Thymus (tissue), 11 donors: ENCODE measurements around the gene UBE2Q2. TPM values are rescaled to one million over a fixed set of nuclear protein-coding genes. Genes with fewer than 3 reads are reported as not detected.

ENCODE experiments used
- DNase-seq, 9 donors: peaks; one replicate each; pipeline ENCODE4 v3.0.0-alpha.2; 2013; ENCODE audit warnings: low spot score in 9 of 9, low read depth in 6 of 9, missing footprints in 1 of 9
- H3K27ac ChIP-seq, 2 donors: one replicate each; pipeline ENCODE4 v1.5.1; 2013; ENCODE audit warnings: control low read depth in 1 of 2, low read depth in 1 of 2, low read length in 1 of 2, mild to moderate bottlenecking in 1 of 2, moderate library complexity in 1 of 2
- H3K27me3 ChIP-seq, 2 donors: one replicate each; pipeline ENCODE4 v1.5.1; 2013; ENCODE audit warnings: low read length in 1 of 2; ENCODE audit not compliant: control insufficient read depth in 2 of 2, insufficient read depth in 1 of 2
- H3K36me3 ChIP-seq, 2 donors: one replicate each; pipeline ENCODE4 v1.5.1; 2013; ENCODE audit warnings: low read length in 1 of 2, mild to moderate bottlenecking in 1 of 2, moderate library complexity in 1 of 2; ENCODE audit not compliant: control insufficient read depth in 2 of 2, insufficient read depth in 2 of 2
- H3K4me1 ChIP-seq, 2 donors: one replicate each; pipeline ENCODE4 v1.5.1; 2013; ENCODE audit warnings: low read length in 2 of 2; ENCODE audit not compliant: control insufficient read depth in 2 of 2, insufficient read depth in 2 of 2
- H3K4me3 ChIP-seq, 2 donors: one replicate each; pipeline ENCODE4 v1.5.1; 2013; ENCODE audit warnings: low read length in 2 of 2, control low read depth in 1 of 2, mild to moderate bottlenecking in 1 of 2
- H3K9me3 ChIP-seq, 2 donors: one replicate each; pipeline ENCODE4 v1.5.1; 2013; ENCODE audit warnings: low read length in 1 of 2, mild to moderate bottlenecking in 1 of 2; ENCODE audit not compliant: control insufficient read depth in 2 of 2, insufficient read depth in 1 of 2
- WGBS: extraction: QIAGEN DNeasy Blood & Tissue Kit; methylation state at CpG from one replicate; pipeline ENCODE4 v1.1.7; 2013; 5-methylcytosine and 5-hydroxymethylcytosine counted together
- polyA plus RNA-seq: library from polyadenylated mRNA; stranded (reverse); fragments of 200-250 nt; gene quantifications from one replicate; pipeline ENCODE4 v1.2.3, GENCODE V29; 2013
- total RNA-seq: library from RNA; stranded (reverse); fragments of 120-200 nt; gene quantifications from one replicate; pipeline ENCODE4 v1.2.4, GENCODE V29; 2013
- donor health status: healthy.

Gene UBE2Q2
- total and polyA plus RNA-seq, 2 donors: 24.2 to 56.5 TPM

DNA sequence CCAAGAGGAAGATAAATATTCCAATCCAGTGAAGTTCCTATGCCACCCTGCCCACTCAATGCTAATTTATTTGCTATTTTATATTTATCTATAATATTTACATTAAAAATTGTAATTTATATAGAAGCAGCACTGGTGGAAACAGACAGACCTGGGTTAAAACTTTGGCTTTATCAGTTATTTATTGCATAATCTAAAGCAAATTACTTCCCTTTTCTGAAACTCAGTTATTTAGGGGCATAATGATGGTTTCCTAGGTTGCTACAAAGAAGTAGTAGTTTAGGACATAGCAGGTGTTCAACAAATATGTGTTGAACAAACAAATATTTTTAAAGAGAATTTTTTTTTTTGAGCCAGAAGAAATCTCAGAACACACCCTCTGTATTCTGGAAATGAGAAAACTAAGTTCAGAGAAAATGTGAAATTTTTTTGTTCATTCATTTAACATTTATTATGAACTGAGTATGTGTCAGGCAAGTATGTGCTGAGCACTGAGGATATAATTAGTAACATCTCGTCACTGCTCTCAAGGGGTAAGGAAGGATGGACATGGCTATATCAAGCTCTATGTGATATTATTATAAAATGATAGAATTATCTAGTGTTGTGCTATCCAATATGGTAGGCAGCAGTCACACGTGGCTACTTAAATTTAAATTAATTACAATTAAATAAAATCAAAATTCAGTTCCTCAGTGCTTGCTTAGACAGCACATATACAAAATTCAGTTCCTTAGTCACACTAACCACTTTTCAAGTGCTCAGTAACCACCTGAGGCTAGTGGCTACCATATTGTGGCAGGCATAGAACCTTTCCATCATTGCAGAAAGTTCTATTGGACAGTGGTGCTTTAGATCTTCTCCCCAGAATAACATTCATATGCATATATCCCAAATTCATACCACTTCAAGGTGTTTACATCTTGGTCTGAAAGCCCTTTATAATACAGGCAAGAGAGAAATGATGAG lies 7.0 kb upstream of the UBE2Q2 start:
- Histone ChIP-seq H3K27me3 (peaks cover 0 to 2% of the 10 kb centered on the region in 2 donors), H3K36me3 (no peaks in the 10 kb centered on the region), H3K9me3 (no peaks in the 10 kb centered on the region), H3K4me3 (no peak overlapping the region), H3K4me1 (no peaks in the 10 kb centered on the region), H3K27ac (no peak overlapping the region)
- 88% methylated on average over 2 of the region's 2 CpGs for WGBS
- DNase-seq: no peak

DNA sequence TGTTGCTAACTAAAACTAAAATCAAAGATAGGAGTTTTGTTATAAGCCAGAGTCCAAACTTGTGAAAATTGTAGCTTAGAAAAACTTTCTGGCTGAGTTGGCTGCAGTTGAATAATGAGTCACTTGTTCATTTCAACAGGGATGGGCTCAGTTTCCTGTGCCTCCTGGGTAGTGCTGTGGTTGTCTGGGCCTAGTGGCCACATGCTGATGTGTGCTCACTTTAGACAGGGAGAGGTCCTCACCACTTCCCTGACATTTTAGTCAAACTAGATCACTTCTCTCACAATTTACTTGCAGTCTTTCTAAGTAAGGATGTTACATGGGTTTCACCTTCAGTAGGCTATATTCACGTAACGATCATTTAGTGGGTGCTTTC lies 6.3 kb upstream of the UBE2Q2 start:
- no peak for DNase-seq
- no peaks in the 10 kb centered on the region for H3K9me3 ChIP-seq
- no peak overlapping the region for H3K27ac ChIP-seq
- WGBS: 95% methylated on average over 2 of the region's 2 CpGs
- no peaks in the 10 kb centered on the region for H3K36me3 ChIP-seq
- no peaks in the 10 kb centered on the region for H3K4me1 ChIP-seq
- H3K4me3 ChIP-seq: no peak overlapping the region
- peaks cover 0 to 2% of the 10 kb centered on the region in 2 donors for H3K27me3 ChIP-seq

DNA sequence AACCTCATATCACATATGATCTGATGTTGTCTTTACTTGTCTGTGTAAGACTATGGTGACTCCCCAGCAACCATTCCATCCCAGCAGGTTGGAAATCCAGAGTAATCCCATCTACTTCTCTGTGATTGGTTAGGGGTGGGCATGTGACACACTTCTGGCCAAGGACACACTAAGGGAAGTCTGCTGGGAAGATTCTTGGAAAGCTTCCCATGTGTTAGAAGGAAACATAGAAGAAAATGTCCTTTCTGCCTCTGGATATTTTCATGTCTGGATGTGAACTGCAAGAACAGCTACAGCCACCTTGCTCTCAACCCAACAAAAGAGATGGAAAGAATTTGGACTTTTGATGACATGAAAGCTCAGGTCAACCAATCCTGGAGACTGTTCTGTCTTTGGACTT lies 2.6 kb upstream of the UBE2Q2 start:
- H3K36me3 ChIP-seq: no peaks in the 10 kb centered on the region
- peaks cover 2 to 8% of the 10 kb centered on the region in 2 donors for H3K27me3 ChIP-seq
- no peak for DNase-seq
- no peak overlapping the region for H3K27ac ChIP-seq
- no peak overlapping the region for H3K4me3 ChIP-seq
- H3K9me3 ChIP-seq: no peaks in the 10 kb centered on the region
- H3K4me1 ChIP-seq: peaks cover 11 to 19% of the 10 kb centered on the region in 2 donors

DNA sequence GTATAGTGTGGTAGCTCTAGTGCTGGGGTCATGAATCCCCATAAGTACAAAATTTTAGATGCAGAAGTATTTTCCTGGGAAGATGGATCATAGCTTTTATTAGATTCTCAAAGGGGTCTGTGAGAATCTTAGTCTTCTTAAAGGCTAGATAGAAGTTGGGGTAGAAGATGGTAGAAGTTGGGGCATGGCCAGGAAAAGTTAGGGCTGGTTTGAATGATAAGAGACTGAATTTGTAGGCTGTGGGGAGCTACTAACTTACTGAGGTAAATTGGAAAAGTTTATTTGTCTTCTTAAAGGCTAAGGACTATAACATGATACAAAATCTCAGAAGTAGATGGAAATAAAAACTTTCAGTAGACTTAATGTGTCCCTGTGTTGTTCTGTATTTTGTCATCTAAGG lies 1.6 kb upstream of the UBE2Q2 start:
- H3K4me1 ChIP-seq: peaks cover 13 to 24% of the 10 kb centered on the region in 2 donors
- H3K27ac ChIP-seq: no peak overlapping the region
- DNase-seq: no peak
- H3K9me3 ChIP-seq: no peaks in the 10 kb centered on the region
- H3K36me3 ChIP-seq: no peaks in the 10 kb centered on the region
- H3K27me3 ChIP-seq: peaks cover 2 to 8% of the 10 kb centered on the region in 2 donors
- H3K4me3 ChIP-seq: no peak overlapping the region

DNA sequence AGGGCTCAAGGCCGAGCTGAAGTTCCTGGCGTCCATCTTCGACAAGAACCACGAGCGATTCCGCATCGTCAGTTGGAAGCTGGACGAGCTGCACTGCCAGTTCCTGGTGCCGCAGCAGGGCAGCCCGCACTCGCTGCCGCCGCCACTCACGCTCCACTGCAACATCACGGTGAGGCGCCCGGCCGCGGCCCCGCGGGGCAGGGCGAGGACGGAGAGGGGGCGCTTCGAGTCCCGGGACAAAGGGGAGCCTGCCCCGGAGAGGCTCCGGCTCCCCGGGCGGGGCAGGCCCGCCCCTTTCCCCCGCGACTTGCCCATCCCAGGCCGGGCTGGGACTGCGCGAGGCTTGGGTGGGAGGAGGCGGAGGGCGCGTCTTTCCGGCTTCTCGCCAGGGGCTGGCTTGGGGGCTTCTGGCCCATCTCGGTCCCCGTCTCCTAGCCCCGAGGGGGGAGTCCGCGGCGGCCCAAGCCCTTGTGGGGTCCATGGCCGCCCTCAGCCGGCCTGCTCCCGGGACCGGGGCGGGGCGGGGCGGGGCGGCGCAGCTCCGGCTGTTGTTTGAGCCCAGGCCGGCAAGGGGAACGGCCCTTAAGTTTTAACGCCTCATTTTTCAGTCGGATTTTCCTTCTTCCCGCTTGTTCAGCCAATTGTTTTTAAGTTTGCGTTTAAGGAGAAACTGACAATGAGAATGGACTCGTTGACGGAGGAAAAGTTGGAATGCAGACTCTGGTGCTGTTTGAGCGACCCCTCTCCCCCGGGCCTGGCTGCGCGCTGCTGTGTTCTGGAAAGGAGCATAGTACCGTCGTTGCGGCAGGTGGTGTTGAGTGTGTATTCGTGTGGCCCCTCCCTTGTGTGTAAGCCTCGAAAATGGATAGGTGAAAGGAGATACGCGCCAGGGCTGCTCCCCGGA lies 683 bp downstream of the UBE2Q2 start:
- Histone ChIP-seq H3K36me3 (no peaks in the 10 kb centered on the region), H3K4me1 (peaks cover 13 to 26% of the 10 kb centered on the region in 2 donors), H3K27me3 (peaks cover 2 to 8% of the 10 kb centered on the region in 2 donors), H3K9me3 (no peaks in the 10 kb centered on the region), H3K27ac (peak overlapping the region; percentile 61 to 66), H3K4me3 (peak overlapping the region; percentile 78 to 90)
- WGBS: under 1% methylated on average over 77 of the region's 77 CpGs
- peak in 8 of 9 donors; percentile 30 to 69 (median 43) for DNase-seq

DNA sequence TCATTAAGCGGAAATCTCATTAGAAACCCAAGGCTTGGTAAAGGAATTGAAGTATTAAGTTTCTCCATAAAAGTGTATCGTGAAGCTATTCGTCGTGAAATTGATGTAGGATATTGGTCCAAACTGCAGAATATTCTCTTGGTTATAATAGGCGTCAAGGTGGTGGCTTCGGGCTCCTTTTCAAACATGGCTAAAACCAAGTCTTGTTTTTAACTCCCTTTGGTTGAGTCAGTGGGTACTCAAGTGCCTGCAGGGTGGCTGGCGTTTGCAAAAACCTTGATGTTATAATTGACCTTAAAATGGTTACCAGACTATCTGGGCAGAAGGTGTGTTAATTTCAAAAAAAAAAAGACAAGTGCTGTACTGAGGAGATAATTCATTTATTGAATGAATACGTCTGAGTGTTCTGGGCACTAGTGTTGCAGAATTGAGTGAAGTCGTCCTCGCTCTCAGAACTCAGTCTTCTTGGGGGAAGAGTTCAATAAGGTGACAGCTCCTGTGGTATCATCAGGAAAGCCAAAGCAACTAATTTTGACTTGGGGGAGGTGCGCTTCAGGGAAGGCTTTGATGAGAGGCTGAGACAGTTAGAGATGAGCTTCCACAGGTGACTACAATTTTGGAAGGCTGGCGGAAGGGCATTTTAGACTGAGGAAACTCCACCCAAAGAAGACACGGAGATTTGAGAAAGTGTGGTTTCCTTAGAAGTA lies 1.5 kb downstream of the UBE2Q2 start:
- H3K4me3 ChIP-seq: peak overlapping the region; percentile 78 to 90
- peaks cover 2 to 8% of the 10 kb centered on the region in 2 donors for H3K27me3 ChIP-seq
- peak overlapping the region in 1 of 2 donors; percentile 61 for H3K27ac ChIP-seq
- DNase-seq: peak in 4 of 9 donors; percentile 18 to 54 (median 26)
- peaks cover 0 to 5% of the 10 kb centered on the region in 2 donors for H3K36me3 ChIP-seq
- H3K4me1 ChIP-seq: peaks cover 13 to 26% of the 10 kb centered on the region in 2 donors
- WGBS: 31% methylated on average over 13 of the region's 13 CpGs
- no peaks in the 10 kb centered on the region for H3K9me3 ChIP-seq

DNA sequence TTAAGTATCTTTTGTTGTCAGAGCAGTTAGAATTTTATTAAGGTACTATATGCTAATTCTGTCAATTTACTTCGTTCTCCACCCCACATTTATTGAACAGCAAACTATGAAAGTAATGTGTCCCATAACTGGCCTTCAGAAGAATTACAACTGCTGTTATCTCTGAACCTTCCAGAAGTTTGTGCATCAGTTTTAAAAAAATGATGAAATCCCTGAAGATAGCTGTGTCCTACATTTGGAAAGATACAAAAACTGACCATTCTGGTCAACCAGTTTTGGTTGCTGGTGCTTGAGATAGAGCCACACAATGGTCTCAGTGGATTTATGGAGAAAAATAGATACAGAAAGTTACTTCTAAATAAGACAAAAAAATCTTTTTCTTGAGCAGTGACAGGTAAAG lies 5.9 kb downstream of the UBE2Q2 start:
- H3K4me1 ChIP-seq: peaks cover 13 to 22% of the 10 kb centered on the region in 2 donors
- H3K36me3 ChIP-seq: peaks cover 0 to 7% of the 10 kb centered on the region in 2 donors
- H3K27me3 ChIP-seq: no peaks in the 10 kb centered on the region
- no peak for DNase-seq
- 100% methylated on average over 1 of the region's 1 CpG for WGBS
- H3K27ac ChIP-seq: no peak overlapping the region
- H3K4me3 ChIP-seq: no peak overlapping the region
- no peaks in the 10 kb centered on the region for H3K9me3 ChIP-seq

DNA sequence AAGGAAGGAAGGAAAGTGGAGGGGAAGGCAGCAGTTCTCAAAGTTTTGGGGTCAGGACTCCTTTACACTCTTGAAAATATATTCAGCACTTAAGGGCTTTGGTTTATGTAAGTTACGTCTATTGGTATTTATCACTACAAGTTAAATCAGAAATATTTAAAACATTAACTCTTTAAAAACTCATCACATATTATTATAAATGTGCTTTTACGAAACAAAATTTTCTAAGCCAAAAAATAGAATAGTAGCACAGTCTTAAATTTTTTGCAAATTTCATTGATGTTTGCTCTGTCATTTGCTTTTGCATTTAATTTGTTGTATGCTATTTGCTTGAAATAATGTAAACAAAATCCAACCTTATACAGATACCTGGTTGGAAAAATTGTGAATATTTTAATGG lies 7.5 kb downstream of the UBE2Q2 start:
- Histone ChIP-seq H3K4me1 (peaks cover 1 to 7% of the 10 kb centered on the region in 2 donors), H3K9me3 (no peaks in the 10 kb centered on the region), H3K4me3 (no peak overlapping the region), H3K27ac (no peak overlapping the region), H3K36me3 (peaks cover 0 to 8% of the 10 kb centered on the region in 2 donors), H3K27me3 (no peaks in the 10 kb centered on the region)
- WGBS: 98% methylated on average over 2 of the region's 2 CpGs
- DNase-seq: no peak
